Astrocyte (in vitro differentiated cells and primary cell): ENCODE data around the gene CHN1.

Source experiments
- EZH2 ChIP-seq: IDR thresholded peaks from 2 replicates; pipeline ENCODE4 v1.6.1; 2012; ENCODE audit warnings: mild to moderate bottlenecking, low read length, inconsistent platforms; ENCODE audit not compliant: insufficient read depth
- TF ChIP-seq, protein P1 (sequence below): IDR thresholded peaks from 2 replicates; pipeline ENCODE4 v1.5.1; 2011; ENCODE audit warnings: low read depth, mild to moderate bottlenecking, inconsistent platforms, low read length, moderate library complexity; ENCODE audit not compliant: insufficient read depth

GRCh38 chr2:175011505-175011904 is 6.3 kb upstream of the CHN1 start:
- TF ChIP-seq, protein P1, sequence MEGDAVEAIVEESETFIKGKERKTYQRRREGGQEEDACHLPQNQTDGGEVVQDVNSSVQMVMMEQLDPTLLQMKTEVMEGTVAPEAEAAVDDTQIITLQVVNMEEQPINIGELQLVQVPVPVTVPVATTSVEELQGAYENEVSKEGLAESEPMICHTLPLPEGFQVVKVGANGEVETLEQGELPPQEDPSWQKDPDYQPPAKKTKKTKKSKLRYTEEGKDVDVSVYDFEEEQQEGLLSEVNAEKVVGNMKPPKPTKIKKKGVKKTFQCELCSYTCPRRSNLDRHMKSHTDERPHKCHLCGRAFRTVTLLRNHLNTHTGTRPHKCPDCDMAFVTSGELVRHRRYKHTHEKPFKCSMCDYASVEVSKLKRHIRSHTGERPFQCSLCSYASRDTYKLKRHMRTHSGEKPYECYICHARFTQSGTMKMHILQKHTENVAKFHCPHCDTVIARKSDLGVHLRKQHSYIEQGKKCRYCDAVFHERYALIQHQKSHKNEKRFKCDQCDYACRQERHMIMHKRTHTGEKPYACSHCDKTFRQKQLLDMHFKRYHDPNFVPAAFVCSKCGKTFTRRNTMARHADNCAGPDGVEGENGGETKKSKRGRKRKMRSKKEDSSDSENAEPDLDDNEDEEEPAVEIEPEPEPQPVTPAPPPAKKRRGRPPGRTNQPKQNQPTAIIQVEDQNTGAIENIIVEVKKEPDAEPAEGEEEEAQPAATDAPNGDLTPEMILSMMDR = no peak
- TF ChIP-seq EZH2 = no peak
